ENCODE results near the gene NUBP2. TPM values are rescaled to one million over a fixed set of nuclear protein-coding genes. Genes with fewer than 3 reads are reported as not detected.
A peak's percentile ranks its signal among the peaks of the same experiment; 100 is the strongest.

NUBP2 gene
- total RNA-seq, 6 donors from 2014 or later: 53.2 to 85.6 (median 60.5) TPM

GRCh38 chr16:1766231-1766630 lies 16.5 kb upstream of the NUBP2 start:
- Histone ChIP-seq H3K4me1 (peaks cover 9 to 22% (median 12%) of the 10 kb centered on the region in 4 donors), H3K4me3 (no peak overlapping the region), H3K27me3 (no peaks in the 10 kb centered on the region), H3K27ac (no peak overlapping the region), H3K9me3 (no peaks in the 10 kb centered on the region), H3K36me3 (peaks cover 23 to 85% (median 72%) of the 10 kb centered on the region in 4 donors)
- no peak for ATAC-seq (ENCODE audit: low FRiP score in 2 of 2)
- peak in 1 of 2 donors; percentile 74 for DNase-seq
- TF ChIP-seq EP300 (IDR thresholded peaks at IDR 0.05): no peak
- TF ChIP-seq, protein P1, sequence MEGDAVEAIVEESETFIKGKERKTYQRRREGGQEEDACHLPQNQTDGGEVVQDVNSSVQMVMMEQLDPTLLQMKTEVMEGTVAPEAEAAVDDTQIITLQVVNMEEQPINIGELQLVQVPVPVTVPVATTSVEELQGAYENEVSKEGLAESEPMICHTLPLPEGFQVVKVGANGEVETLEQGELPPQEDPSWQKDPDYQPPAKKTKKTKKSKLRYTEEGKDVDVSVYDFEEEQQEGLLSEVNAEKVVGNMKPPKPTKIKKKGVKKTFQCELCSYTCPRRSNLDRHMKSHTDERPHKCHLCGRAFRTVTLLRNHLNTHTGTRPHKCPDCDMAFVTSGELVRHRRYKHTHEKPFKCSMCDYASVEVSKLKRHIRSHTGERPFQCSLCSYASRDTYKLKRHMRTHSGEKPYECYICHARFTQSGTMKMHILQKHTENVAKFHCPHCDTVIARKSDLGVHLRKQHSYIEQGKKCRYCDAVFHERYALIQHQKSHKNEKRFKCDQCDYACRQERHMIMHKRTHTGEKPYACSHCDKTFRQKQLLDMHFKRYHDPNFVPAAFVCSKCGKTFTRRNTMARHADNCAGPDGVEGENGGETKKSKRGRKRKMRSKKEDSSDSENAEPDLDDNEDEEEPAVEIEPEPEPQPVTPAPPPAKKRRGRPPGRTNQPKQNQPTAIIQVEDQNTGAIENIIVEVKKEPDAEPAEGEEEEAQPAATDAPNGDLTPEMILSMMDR (IDR thresholded peaks at IDR 0.05): no peak
- TF ChIP-seq POLR2A (IDR thresholded peaks at IDR 0.05): no peak
- TF ChIP-seq POLR2AphosphoS5 (IDR thresholded peaks at IDR 0.05): no peak
- WGBS, 2 donors: 94 to 97% methylated on average over 14 to 16 of the region's 19 CpGs

GRCh38 chr16:1766701-1767100 lies 16.1 kb upstream of the NUBP2 start:
- peaks cover 11 to 25% (median 13%) of the 10 kb centered on the region in 4 donors for H3K4me1 ChIP-seq
- peaks cover 23 to 81% (median 69%) of the 10 kb centered on the region in 4 donors for H3K36me3 ChIP-seq

GRCh38 chr16:1767116-1767994 lies 15.4 kb upstream of the NUBP2 start:
- no peak for TF ChIP-seq EP300 (IDR thresholded peaks at IDR 0.05)
- TF ChIP-seq POLR2AphosphoS5 (IDR thresholded peaks at IDR 0.05): no peak
- TF ChIP-seq POLR2A (IDR thresholded peaks at IDR 0.05): no peak
- TF ChIP-seq, protein P1 (IDR thresholded peaks at IDR 0.05): no peak
- WGBS, 2 donors: 93 to 94% methylated on average over 24 to 36 of the region's 42 CpGs
- Histone ChIP-seq H3K4me1 (peaks cover 18 to 32% (median 19%) of the 10 kb centered on the region in 4 donors), H3K4me3 (no peak overlapping the region), H3K9me3 (no peaks in the 10 kb centered on the region), H3K27ac (no peak overlapping the region), H3K36me3 (peaks cover 23 to 75% (median 63%) of the 10 kb centered on the region in 4 donors), H3K27me3 (no peaks in the 10 kb centered on the region)
- ATAC-seq (ENCODE audit: low FRiP score in 2 of 2): no peak
- DNase-seq: peak in 1 of 2 donors; percentile 79

More at GRCh38 chr16:1766701-1767100, 16.1 kb upstream of the NUBP2 start:
- H3K27me3 ChIP-seq: no peaks in the 10 kb centered on the region
- ATAC-seq (ENCODE audit: low FRiP score in 2 of 2): no peak
- DNase-seq: peak in 1 of 2 donors; percentile 78
- no peak overlapping the region for H3K4me3 ChIP-seq
- TF ChIP-seq, protein P1 (IDR thresholded peaks at IDR 0.05): no peak
- no peak for TF ChIP-seq POLR2AphosphoS5 (IDR thresholded peaks at IDR 0.05)
- no peak for TF ChIP-seq EP300 (IDR thresholded peaks at IDR 0.05)
- TF ChIP-seq POLR2A (IDR thresholded peaks at IDR 0.05): no peak
- WGBS, 2 donors: 80 to 95% methylated on average over 2 to 18 of the region's 18 CpGs
- no peaks in the 10 kb centered on the region for H3K9me3 ChIP-seq
- no peak overlapping the region for H3K27ac ChIP-seq

GRCh38 chr16:1768061-1768766 lies 14.5 kb upstream of the NUBP2 start:
- 87 to 91% methylated on average over 21 to 41 of the region's 41 CpGs for WGBS, 2 donors
- no peaks in the 10 kb centered on the region for H3K9me3 ChIP-seq
- H3K27ac ChIP-seq: no peak overlapping the region
- peaks cover 18 to 33% (median 20%) of the 10 kb centered on the region in 4 donors for H3K4me1 ChIP-seq
- DNase-seq (peak in 1 of 2 donors; percentile 79), ATAC-seq (ENCODE audit: low FRiP score in 2 of 2) (no peak)
- TF ChIP-seq, protein P1 (IDR thresholded peaks at IDR 0.05): no peak
- TF ChIP-seq EP300 (IDR thresholded peaks at IDR 0.05) (no peak), POLR2A (IDR thresholded peaks at IDR 0.05) (no peak), POLR2AphosphoS5 (IDR thresholded peaks at IDR 0.05) (no peak)
- peaks cover 17 to 66% (median 54%) of the 10 kb centered on the region in 4 donors for H3K36me3 ChIP-seq
- no peak overlapping the region for H3K4me3 ChIP-seq
- no peaks in the 10 kb centered on the region for H3K27me3 ChIP-seq
